Heart left ventricle (tissue), 13 donors: Measurements from ENCODE around the gene SEC24B.

ENCODE experiments used
- POLR2A ChIP-seq, 2 donors: fragments of 450-650 bp; IDR thresholded peaks; one replicate each; pipeline ENCODE4 v1.6.1; 2017; ENCODE audit warnings: antibody characterized with exemption in 2 of 2, mild to moderate bottlenecking in 2 of 2, moderate library complexity in 2 of 2
- TF ChIP-seq, protein P1 (sequence below), 12 donors: fragments of 200-600 bp; sonication (generic) in 4 of 12; IDR thresholded peaks; one replicate each; pipeline versions ENCODE4 v1.5.0 to v1.8.0; 2018 to 2022; ENCODE audit warnings: antibody characterized with exemption in 12 of 12, mild to moderate bottlenecking in 5 of 12
- donor health status: ischemic (EF 13 %, LVEDD 7.1; RV severe dilation, severe dysfunction).
- donor health status: DM: no; HTN: yes; CAD: no.
- donor health status: DM: no; HTN: no; CAD: no.
- donor health status: ischemic (EF 25% LVEDD 6.9; RV normal size, moderate dysfunction).
- donor health status: ischemic (EF 25% LVEDD 5.7; RV mildly dilated, moderate dysfunction).
- donor health status: ischemic (EF 35%, LVEDD 5.7; RV mildly dilated, moderate dysfunction).
- donor health status: nonischemic (EF 11% LVEDD 7.7; RV severe dilation, severe dysfunction).
- donor health status: DM: yes; HTN: yes; CAD: no.
- donor health status: PGD.
- donor health status: ischemic (EF 29% LVEDD 5.4; RV normal size, mild dysfunction).
- donor health status: nonischemic (EF 23%, LVEDD 6.1; RV moderate dilation, normal function).

DNA sequence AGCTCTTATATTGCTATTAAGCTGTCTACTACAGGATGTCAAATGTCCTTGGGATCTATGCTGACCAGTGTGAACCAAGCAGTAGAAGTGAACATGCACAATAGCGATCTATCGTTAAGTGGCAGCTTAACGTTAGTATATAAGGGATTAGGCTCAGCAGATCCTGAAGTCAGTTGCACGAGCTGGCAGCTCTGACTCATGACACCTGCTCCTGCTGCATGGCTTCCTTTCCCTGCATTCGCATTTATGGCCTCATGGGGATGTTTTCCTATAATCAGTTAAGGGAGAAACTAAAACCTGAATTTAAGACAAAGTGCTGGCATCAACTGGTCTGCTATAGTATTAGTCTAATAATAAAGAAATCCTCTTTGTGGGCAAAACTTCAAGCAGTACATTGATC lies 113.8 kb downstream of the SEC24B start:
- TF ChIP-seq, protein P1, sequence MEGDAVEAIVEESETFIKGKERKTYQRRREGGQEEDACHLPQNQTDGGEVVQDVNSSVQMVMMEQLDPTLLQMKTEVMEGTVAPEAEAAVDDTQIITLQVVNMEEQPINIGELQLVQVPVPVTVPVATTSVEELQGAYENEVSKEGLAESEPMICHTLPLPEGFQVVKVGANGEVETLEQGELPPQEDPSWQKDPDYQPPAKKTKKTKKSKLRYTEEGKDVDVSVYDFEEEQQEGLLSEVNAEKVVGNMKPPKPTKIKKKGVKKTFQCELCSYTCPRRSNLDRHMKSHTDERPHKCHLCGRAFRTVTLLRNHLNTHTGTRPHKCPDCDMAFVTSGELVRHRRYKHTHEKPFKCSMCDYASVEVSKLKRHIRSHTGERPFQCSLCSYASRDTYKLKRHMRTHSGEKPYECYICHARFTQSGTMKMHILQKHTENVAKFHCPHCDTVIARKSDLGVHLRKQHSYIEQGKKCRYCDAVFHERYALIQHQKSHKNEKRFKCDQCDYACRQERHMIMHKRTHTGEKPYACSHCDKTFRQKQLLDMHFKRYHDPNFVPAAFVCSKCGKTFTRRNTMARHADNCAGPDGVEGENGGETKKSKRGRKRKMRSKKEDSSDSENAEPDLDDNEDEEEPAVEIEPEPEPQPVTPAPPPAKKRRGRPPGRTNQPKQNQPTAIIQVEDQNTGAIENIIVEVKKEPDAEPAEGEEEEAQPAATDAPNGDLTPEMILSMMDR (IDR thresholded peaks at IDR 0.05): no peak
- TF ChIP-seq POLR2A (IDR thresholded peaks at IDR 0.05): no peak
